ENCODE data around the gene CPT1C. TPM values are rescaled to one million over a fixed set of nuclear protein-coding genes. Genes with fewer than 3 reads are reported as not detected.

Gene CPT1C
- total RNA-seq: 10 to 100 TPM in 1 of 6 donors, 1 to 10 TPM in 2, under 1 TPM in 1, not detected in 2; 0.46 to 17.2 (median 4.6) TPM

DNA sequence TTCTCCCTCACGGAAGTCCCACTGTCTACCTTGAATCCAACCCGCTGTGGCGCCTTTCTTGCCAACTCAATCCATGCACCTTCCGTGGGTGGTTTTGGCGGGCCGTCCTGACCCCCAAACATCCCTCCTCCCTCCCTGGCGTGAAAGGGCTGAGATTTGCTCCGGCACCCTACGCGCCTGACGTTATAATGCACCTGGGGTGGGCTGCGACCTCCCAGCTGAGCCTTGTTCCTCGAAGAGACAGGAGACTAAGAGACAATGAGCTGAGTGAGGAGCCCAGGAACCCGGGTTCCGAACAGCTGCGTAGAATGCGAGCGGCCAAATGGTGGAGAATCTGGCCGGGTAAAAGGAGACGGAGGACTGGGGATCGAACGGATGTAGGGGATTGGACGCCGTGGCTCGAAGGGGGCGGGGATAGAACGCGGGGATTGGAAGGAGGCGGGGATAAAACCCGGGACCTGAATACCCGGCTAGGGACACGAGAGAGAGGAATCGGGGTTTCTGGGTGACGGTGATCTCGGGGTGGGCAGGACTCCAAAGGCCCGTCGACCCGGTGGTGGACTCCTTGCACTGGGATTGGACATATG, at the start of gene CPT1C:
TSS of gene CPT1C (plus strand) at position 461 of the 587 bp plus-strand sequence. CDS start 1,137 bp downstream, outside the sequence.
- Histone ChIP-seq H3K27ac (peak within 1 kb of the TSS; percentile 3 to 80 (median 77)), H3K4me3 (peak within 1 kb of the TSS; percentile 42 to 55 (median 48)), H3K9me3 (no peaks in the 10 kb centered on the region), H3K27me3 (peaks cover 0 to 12% (median 1%) of the 10 kb centered on the region in 4 donors), H3K4me1 (peaks cover 26 to 46% (median 38%) of the 10 kb centered on the region in 4 donors), H3K36me3 (peaks cover 0 to 17% (median 12%) of the 10 kb centered on the region in 4 donors)
- peak in 1 of 2 donors; percentile 65 for DNase-seq
- WGBS, 2 donors: 4 to 5% methylated on average over 36 to 38 of the region's 38 CpGs
- peak; percentile 56 to 88 for ATAC-seq (ENCODE audit: low FRiP score in 2 of 2)
- TF ChIP-seq POLR2A (IDR thresholded peaks at IDR 0.05) (peak in 2 of 4 donors; percentile 34 to 41), EP300 (IDR thresholded peaks at IDR 0.05) (no peak), POLR2AphosphoS5 (IDR thresholded peaks at IDR 0.05) (peak in 1 of 2 donors; percentile 64)
- TF ChIP-seq, protein P1, sequence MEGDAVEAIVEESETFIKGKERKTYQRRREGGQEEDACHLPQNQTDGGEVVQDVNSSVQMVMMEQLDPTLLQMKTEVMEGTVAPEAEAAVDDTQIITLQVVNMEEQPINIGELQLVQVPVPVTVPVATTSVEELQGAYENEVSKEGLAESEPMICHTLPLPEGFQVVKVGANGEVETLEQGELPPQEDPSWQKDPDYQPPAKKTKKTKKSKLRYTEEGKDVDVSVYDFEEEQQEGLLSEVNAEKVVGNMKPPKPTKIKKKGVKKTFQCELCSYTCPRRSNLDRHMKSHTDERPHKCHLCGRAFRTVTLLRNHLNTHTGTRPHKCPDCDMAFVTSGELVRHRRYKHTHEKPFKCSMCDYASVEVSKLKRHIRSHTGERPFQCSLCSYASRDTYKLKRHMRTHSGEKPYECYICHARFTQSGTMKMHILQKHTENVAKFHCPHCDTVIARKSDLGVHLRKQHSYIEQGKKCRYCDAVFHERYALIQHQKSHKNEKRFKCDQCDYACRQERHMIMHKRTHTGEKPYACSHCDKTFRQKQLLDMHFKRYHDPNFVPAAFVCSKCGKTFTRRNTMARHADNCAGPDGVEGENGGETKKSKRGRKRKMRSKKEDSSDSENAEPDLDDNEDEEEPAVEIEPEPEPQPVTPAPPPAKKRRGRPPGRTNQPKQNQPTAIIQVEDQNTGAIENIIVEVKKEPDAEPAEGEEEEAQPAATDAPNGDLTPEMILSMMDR (IDR thresholded peaks at IDR 0.05): no peak

- Histone ChIP-seq H3K4me1 (peaks cover 31 to 74% (median 47%) of the 10 kb centered on the region in 4 donors), H3K27ac (peak within 1 kb of the TSS; percentile 95 to 100 (median 100)), H3K4me3 (peak within 1 kb of the TSS; percentile 60 to 98 (median 93)), H3K36me3 (peaks cover 5 to 20% (median 14%) of the 10 kb centered on the region in 4 donors), H3K27me3 (no peaks in the 10 kb centered on the region), H3K9me3 (no peaks in the 10 kb centered on the region)
- ATAC-seq (ENCODE audit: low FRiP score in 2 of 2) (peak; percentile 86 to 95), DNase-seq (peak; percentile 99 to 100)
- WGBS, 2 donors: 1% methylated on average over 35 of the region's 87 CpGs; no CpG with 5 or more reads in 1 of the 2 donors
- TF ChIP-seq POLR2A (IDR thresholded peaks at IDR 0.05) (peak in 3 of 4 donors; percentile 86 to 94 (median 88)), EP300 (IDR thresholded peaks at IDR 0.05) (peak in 1 of 4 donors; percentile 90), POLR2AphosphoS5 (IDR thresholded peaks at IDR 0.05) (peak; percentile 96)
- TF ChIP-seq, protein P1 (IDR thresholded peaks at IDR 0.05): peak in 2 of 6 experiments; percentile 17 to 42
Measured at GRCh38 chr19:49641688-49642491, 49.0 kb upstream of the CPT1C start, which contains the start of gene SCAF1. Gene SCAF1, plus strand, starts transcription at chr19:49642209. Its CDS starts 2,818 bp downstream, at chr19:49645027.

GRCh38 chr19:49642492-49643035, 48.4 kb upstream of the CPT1C start:
- peak overlapping the region; percentile 60 to 98 (median 93) for H3K4me3 ChIP-seq
- H3K4me1 ChIP-seq: peaks cover 26 to 67% (median 43%) of the 10 kb centered on the region in 4 donors
- peaks cover 6 to 27% (median 21%) of the 10 kb centered on the region in 4 donors for H3K36me3 ChIP-seq
- TF ChIP-seq POLR2A (IDR thresholded peaks at IDR 0.05): no peak
- TF ChIP-seq POLR2AphosphoS5 (IDR thresholded peaks at IDR 0.05): no peak
- TF ChIP-seq, protein P1 (IDR thresholded peaks at IDR 0.05): no peak
- no peak for TF ChIP-seq EP300 (IDR thresholded peaks at IDR 0.05)
- peak overlapping the region; percentile 95 to 100 (median 98) for H3K27ac ChIP-seq
- no peaks in the 10 kb centered on the region for H3K9me3 ChIP-seq
- H3K27me3 ChIP-seq: no peaks in the 10 kb centered on the region
- ATAC-seq (ENCODE audit: low FRiP score in 2 of 2) (no peak), DNase-seq (no peak)
- WGBS, 2 donors: 12 to 14% methylated on average over 2 to 3 of the region's 5 CpGs

DNA sequence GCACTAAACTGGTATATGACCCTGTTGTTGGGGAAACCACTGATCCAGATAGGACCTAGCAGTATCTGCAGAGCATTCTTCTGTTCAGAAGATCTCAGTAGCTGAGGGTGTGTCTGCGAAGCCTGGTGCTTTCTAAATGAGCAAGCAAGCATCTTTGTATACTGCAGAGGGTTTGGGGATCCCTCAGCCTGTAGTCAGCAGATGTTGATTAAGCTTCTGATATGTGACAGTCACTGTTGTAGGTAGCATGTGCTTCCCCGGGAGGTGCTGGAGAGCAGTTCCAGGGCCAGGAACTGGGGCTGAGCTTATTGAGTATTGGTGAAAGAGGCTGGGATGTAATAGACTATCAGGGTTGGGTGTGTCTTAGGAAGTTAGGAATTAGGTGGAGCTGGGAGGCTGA, 47.5 kb upstream of the CPT1C start:
- TF ChIP-seq POLR2AphosphoS5 (IDR thresholded peaks at IDR 0.05) (no peak), EP300 (IDR thresholded peaks at IDR 0.05) (no peak), POLR2A (IDR thresholded peaks at IDR 0.05) (no peak)
- TF ChIP-seq, protein P1 (IDR thresholded peaks at IDR 0.05): no peak
- DNase-seq (no peak), ATAC-seq (ENCODE audit: low FRiP score in 2 of 2) (no peak)
- H3K27me3 ChIP-seq: no peaks in the 10 kb centered on the region
- H3K4me1 ChIP-seq: peaks cover 21 to 58% (median 34%) of the 10 kb centered on the region in 4 donors
- no peaks in the 10 kb centered on the region for H3K9me3 ChIP-seq
- H3K27ac ChIP-seq: no peak overlapping the region
- peaks cover 9 to 34% (median 25%) of the 10 kb centered on the region in 4 donors for H3K36me3 ChIP-seq
- peak overlapping the region in 1 of 4 donors; percentile 98 for H3K4me3 ChIP-seq
- WGBS, 2 donors: 67 to 78% methylated on average over 2 of the region's 2 CpGs

Measured in upper lobe of left lung (tissue), 6 donors.